HG03064 (cell line): Measurements from ENCODE around the gene AFAP1L2.

ENCODE experiments used
- ATAC-seq: cut with Tn5 transposase; IDR thresholded peaks from one replicate; pipeline ENCODE4 v1.9.1; 2021; ENCODE audit warnings: low read depth; ENCODE audit not compliant: unreplicated experiment

The AFAP1L2 gene

DNA sequence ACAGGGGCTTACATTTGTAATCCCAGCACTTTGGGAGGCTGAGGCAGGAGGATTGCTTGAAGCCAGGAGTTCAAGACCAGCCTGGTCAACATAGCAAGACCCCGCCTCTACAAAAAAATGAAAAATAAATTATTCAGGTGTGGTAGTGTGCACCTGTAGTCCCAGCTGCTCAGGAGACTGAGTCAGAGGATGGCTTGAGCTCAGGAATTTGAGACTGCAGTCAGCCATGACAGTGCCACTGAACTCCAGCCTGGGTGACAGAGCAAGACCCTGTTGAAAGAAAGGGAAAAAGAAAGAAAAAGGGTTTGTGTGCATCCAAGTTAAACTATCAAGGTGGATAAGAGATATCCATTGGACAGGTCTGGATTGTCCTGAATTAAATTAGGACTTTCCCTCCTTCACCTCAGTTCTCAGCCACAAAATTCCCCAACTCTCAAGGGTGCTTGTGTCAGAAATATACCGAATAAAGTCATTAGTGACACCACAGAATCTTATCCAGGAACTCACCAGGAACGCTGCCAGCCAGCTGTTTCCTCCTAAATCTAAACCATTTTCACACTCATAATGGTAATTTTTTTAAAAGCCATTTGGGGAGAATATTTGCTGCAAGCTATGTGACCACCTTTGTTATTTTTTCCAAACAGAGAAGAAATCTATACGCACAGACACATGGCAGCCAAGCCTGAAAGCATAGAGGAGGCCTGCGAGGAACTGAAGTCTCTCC lies 12.0 kb downstream of the AFAP1L2 start:
- ATAC-seq = no peak

DNA sequence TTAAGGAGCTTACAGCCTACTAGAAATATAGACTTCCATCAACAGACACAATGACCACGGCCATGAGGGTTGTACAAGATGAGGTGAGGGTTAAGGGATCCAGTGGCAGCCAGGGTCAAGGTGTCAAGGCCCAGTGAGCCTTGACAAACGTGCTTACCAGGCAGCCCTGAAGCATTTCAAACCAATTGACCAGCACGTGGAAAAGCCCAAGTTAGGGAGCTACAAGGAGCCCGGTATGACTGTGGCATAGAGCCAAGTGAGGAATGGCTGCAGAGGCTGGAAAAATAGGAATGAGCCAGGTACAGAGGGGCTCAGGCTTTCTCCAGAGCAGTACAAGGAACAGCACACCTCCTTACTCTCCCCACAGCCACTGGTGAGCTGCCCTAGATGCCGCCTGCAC lies 12.7 kb downstream of the AFAP1L2 start:
- no peak for ATAC-seq

DNA sequence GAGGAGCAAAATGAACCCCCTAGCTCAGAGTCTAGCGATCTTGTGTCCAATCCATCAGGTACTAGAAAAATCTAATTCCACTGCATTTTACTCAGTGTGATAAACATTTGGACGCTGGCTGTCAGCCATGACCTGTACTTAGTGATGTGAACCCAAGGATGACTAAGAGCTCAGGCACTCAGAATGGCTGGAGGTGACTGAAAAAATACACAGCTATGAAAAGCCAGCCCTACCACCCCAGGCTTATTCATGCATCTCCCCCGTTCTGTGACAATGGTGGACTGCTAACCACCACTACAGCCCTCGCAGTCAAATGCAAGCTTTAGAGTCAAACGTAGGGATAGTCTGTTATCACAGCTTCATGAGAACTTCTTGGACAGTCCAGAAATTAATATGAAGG lies 14.9 kb downstream of the AFAP1L2 start:
- no peak for ATAC-seq

DNA sequence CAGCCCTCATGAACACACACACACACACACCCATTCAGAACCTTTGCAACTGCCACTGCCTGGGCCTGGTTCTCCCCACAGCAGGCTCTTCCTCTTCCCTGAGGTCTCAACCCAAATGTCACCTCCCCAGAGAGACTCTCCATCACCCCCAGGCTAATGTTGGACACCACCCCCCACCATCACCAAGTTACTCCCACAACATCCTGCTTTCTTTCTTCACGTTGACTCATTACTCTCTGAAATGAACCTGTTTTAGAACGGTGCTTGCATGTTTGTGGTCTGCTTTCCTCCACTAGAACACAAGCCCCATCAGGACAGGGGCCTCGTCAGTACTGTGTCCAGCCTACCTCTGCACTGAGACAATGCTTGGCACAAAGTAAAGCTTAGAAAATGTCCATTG lies 16.0 kb downstream of the AFAP1L2 start:
- ATAC-seq = no peak

DNA sequence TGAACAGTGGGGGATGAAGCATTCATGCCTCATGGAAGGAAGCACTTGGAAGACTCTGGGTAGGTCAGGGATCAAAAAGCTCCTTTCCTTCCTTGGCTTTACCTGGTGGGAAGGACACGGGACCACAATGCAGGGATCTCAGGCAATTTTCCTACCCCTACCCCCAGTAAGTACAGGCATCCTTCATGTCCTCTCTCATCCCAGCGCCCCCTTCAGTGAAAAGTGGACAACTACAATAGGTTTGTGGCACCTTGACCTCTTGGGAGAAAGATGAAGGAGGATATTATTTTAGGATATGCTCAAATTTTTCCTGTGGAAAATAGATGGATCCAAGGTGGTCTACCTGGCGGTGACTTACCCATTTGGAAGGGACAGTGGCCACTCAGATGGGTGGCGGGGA lies 16.5 kb downstream of the AFAP1L2 start:
- no peak for ATAC-seq

DNA sequence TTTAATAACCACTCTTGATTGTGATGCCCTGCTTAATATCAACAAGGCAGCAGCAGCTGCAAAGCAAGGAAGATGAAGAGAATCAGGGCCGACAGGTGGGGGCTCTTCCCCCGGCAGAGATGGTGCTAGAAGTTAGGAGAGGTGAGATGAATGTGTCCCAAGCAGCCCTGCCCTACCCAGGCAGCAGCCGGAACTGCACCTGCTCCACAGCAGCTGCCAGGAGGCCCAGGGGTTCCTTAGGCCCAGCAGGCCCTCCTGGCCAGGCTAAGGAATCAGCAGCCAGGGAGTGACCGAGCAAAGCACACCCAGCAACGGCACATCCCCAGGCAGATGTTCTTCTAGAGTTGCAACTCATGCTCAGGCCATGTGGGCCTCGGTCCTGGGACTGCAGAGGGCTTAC lies 17.9 kb downstream of the AFAP1L2 start:
- no peak for ATAC-seq

DNA sequence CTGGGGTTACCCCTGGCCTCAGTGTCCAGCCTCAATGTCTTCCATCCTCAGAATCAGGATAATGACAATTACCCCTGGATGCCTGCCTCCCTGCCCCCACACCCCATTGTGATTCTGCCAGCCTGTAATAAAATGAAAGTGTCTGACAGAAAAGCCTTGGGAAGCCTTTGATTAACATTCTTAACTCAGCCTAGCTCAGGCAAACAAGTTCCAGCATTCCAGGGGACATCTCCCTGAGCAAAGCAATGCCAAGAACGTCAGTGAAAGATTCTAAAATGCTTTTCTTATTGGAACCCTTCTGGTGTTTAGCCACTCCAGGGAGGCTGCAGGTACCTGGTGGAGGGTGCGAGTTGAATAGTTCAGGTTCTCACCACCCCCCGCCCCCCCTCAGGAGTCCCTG lies 18.7 kb downstream of the AFAP1L2 start:
- no peak for ATAC-seq

DNA sequence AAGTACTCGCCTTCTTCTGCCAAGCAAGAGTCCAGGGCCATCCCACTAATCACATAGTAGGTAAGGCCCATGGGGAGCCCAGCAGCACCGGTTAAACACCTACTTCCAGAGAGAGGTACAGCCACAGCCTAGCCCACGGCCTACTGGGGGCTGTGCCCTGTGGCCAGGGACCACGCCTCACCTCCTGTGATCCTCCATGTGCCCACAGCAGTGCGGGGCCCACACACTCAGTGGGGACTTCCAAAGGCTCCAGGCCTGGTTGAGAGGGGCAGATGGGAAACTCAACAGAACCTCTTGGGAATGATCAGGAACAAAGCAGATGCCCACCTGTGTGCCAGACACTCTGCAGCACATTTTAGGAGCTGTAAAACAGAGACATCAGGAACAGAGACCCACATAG lies 19.7 kb downstream of the AFAP1L2 start:
- no peak for ATAC-seq

DNA sequence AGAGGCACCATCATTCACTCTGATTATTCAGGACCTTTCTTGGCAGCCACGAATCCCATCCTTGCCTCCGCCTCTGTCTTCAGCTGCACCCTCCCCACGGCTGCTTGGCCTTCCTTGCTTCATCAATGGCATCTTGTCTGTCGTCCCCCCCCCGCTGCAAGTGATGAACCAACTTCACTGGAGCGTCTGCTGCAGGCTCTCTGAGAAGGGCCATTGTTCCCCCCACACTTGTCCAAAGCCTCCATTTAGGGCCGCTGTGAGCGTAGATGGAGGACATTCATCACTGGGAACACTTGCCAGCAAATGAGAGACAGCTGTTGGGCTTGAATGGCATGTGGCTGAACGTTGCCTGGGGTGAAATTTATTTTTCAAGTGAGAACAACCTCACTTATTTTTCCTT lies 20.1 kb downstream of the AFAP1L2 start:
- ATAC-seq = no peak

DNA sequence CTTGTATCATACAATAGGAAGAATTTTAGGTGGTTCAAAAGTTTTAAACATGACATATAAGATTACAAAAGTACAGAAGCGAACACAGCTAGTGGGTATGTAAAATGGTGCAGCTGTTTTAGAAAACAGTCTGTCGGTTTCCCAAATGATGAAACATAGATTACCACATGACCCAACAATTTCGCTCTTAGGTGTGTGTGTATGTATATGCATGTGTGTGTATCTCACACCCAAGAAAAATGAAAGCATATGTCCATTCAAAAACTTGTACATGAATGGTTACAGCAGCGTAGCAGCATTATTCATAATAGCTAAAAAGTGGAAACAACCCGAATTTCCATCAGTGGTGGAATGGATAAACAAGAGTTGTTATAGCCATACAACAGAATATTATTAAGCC lies 23.5 kb downstream of the AFAP1L2 start:
- no peak for ATAC-seq

DNA sequence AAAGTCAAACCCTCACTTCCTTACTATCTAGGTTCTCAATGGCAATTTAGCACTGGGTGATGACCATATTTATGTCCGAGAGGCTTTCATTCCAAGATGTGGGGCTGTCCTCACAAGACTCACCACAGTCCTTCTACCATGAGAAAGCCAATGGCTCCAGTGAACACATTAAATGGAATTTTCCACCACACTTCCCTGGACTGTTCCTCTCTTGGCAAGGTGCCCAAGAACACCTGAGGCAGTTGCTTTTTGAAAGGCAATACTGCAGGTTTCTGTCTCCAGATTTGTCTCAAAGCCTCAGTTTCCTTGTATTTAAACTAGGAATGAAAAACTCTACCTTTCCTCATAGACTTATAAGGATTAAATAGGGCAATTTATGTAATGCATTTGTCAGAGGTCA lies 24.2 kb downstream of the AFAP1L2 start:
- ATAC-seq = no peak

DNA sequence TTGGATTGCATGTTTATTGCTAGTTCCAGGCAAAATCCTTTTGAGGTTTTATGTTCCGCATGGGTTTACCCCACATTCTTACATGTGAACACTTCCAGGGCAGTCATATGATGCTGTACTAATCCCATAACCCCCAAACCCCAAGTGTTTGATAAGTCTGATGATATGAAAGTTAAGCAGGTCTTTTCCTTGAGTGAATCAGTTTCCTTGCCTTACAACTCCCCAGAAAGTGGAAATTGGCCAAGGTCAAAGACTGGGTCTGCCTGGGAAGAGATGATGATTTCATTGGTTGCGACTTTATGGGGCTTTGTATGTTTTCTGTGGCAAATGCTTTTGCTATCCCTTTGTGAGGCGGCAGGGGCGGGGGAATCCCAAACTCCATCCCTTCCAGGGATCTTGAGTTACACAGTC lies 24.7 kb downstream of the AFAP1L2 start:
- no peak for ATAC-seq

DNA sequence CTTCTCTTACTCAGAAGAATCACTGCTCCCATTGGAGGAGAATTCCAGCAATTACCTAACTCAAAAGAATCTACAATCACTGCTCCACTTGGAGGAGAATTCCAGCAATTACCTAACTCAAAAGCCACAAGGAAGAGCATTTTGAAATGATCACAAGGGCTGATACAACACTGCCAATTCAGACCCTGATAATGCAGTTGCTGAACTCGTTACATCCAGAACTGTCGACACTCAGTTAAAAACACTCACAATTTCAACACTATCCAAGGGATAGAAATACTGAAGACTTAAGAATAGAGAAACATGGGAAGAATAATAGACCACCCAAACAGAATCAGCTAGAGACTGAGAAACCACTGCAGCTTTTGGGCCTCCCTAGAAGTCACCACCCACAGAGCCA lies 27.8 kb downstream of the AFAP1L2 start:
- no peak for ATAC-seq

DNA sequence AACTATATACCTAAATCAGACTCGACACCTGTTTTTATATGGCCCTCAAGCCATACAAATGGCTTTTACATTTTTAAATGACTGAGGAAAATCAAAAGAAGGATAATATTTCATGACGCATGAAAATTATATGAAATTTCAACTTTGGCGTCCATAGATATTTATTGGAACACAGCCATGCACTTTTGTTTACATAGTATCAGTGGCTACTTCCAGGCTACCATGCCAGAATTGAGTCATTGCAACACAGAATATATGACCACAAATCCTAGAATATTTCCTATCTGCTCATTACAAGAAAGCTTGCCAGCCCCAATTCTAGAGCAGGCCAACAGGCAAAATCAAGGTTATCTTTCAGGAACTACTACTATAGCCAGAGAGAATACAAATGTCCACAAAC lies 29.3 kb downstream of the AFAP1L2 start:
- no peak for ATAC-seq

DNA sequence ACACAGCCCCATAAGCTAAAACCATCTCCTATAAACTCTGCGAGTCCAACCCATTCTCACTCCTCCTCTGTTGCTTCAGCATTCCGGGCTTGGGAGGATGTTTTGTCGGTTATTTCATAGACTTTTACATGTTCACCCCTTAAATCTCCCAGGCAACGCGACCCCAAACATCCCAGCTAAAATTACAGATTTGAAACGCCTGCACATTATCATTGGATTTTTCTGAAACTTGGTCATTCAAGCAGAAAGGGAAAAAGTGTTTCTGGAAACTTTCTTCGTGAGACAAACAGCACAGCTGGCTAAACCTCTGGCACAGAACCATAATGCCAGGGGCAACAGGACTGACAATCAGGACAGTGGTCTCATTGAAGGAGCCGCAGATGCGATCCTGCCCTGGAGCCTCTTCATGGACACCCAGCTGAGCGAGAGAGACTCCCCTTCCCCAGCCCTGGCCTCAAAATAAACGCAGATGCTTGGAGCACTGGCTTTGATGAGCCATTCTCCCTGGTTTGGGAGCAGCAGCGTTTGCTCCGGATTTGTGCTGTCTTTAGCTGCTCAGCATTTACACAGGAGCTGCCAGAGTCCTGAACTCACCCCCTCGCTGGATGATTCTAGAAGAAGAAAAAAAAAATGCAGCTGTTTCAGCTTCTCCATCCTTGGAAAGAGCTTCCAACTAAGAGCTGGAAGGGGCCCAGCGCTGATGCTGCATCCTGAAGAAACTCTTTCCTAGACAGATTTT lies 30.1 kb downstream of the AFAP1L2 start:
- ATAC-seq = no peak

DNA sequence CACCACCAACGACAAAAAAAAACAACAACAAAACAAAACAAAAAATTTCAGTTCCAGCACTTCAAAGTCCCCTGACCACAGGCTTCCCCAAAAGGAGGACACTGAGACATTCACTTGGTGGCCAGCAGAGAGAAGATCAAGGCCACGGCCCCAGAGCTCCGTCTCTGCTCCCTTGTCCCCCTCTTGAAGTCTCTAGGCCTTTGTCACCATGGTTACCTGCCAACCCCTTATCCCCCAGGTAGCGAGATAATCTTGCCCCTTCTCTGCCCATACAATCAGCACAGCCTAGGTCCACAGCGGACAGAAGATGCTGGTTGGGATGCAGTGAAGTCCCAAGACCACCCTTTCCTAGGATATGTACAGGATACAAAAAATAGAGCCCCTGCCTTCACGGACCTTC lies 30.7 kb downstream of the AFAP1L2 start:
- no peak for ATAC-seq

DNA sequence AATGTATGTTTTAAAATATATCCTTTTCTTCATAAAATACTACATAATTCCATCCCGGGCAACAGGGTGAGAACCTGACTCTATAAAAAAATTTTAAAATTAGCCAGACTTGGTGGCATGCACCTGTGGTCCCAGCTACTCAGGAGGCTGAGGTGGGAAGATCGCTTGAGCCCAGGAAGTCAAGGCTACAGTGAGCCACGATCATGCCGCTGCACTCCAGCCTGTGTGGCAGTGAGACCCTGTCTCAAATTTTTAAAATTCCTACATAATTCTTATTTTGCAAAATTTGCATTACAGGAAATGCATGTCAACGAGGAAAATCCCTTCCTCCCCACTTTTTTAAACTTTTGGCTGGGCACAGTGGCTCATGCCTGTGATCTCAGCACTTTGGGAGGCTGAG lies 31.3 kb downstream of the AFAP1L2 start:
- ATAC-seq = no peak

DNA sequence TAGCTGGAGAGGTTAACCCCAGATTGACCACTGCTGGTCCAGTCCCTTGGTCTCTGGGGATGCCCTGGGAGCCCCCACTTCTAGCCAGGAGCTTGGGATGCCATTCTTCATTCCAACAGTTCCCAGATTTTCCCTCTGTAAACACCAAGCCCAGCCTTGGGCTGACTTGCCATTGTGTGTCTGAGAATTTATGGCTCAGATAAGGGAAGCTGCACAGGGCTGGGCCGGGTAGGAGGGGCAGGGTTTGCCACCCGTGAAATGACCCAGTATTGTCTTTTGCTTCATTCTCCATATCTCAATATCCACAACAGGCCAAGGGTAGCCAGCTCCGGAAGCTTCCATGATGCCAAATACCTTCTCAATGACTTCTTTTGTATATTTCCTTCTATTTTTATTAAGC lies 32.1 kb downstream of the AFAP1L2 start:
- no peak for ATAC-seq

DNA sequence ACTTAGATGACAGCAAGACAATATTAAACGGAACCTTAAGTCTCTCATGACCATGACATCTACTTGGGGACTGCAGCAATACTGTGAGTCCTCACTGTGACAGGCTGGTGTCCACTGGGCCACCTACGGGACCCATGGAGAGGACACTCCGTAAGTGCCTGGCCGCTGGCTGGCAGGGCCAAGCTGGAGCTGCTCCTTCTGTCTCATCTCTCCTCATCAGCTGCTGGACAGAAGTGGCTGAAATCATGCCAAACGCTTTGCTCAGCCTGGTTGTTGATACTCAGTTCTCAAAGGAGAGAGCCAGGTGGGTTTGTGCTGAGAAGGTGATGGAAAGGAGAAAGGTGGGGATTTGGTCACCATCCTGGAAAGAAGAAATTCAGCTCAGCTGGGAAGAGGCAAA lies 33.3 kb downstream of the AFAP1L2 start:
- ATAC-seq = no peak

DNA sequence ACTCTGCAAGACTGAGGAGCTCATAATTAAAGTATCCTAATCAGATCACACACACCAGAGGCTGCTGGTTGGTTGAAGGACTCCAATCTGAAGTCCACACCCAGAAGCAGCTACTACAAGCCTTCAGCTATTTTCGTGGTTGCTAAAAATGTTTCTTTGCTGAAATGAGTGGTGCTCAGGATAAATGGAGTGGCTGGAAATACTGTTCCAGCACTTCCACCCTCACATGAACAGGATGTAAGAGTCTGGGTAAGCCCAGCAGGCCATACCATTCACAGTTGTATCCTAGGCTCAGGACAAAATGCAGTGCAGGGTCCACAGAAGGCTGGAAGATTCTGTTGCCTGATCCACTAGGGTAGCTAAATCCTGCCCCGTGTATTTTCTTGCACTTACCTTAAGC lies 34.1 kb downstream of the AFAP1L2 start:
- ATAC-seq = no peak

DNA sequence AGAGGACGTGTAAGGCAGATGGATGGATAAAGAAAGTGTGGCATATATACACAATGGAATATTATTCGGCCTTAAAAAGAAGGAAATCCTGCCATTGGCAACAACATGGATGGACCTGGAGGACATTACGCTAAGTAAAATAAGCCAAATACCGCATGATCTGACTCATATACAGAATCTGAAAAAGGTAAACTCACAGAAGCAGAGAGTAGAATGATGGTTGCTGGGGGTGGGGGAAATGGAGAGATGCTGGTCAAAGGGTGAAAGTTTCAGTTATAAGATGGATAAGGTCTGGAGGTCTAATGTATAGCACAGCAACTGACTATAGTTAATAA lies 36.3 kb downstream of the AFAP1L2 start:
- ATAC-seq = no peak

DNA sequence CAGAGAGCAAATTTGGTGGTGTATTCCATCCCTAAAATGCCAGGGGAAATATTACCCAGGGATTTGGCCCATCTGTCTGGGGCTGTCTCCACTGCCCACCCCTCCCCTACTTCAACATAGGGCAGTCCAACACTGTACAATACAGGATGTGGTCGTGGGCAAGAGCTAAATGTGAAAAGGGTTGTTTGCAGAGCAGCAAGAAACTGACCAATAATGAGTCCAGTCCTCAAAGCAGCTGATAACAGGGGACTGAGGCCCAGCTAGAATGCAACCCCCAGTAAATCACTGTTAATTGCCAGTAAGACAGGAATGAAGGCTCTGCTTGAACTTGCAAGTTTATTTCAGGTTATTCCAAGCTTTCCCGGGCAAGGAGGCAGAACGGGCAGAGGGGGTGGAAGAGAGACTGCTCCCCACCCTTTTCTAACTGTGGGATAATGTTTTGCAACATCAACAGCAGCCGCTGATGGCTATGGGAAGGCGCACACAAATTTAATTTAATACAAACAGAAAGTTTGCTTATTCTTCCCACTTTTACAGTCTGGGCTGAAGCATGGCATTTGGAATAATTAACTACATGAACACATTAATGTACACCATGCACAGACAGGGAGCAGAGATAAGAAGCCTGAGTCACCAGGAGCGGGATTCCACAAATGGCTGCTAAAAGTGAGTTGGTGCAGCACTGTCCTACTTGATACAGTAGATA lies 36.8 kb downstream of the AFAP1L2 start:
- no peak for ATAC-seq
